Neural crest cell (in vitro differentiated cells): ENCODE measurements around the gene PRKCQ. TPM values are rescaled to one million over a fixed set of nuclear protein-coding genes. Genes with fewer than 3 reads are reported as not detected.
A peak's percentile ranks its signal among the peaks of the same experiment; 100 is the strongest.

Experiments
- DNase-seq: peaks from one replicate; pipeline ENCODE4 v3.0.0; 2021; ENCODE audit warnings: low read depth, mixed read lengths, low spot score
- H3K27ac Mint-ChIP-seq: one replicate; pipeline ENCODE4 v1.8.0; 2021; ENCODE audit warnings: mild to moderate bottlenecking, mixed read lengths; ENCODE audit not compliant: unreplicated experiment
- H3K27me3 Mint-ChIP-seq: 2 replicates; pipeline ENCODE4 v1.8.0; 2021; ENCODE audit warnings: low read depth, mild to moderate bottlenecking, mixed read lengths
- H3K36me3 Mint-ChIP-seq: 2 replicates; pipeline ENCODE4 v1.8.0; 2021; ENCODE audit warnings: low read depth, mild to moderate bottlenecking, mixed read lengths
- H3K4me1 Mint-ChIP-seq: 2 replicates; pipeline ENCODE4 v1.8.0; 2021; ENCODE audit warnings: mixed read lengths
- H3K4me3 Mint-ChIP-seq: one replicate; pipeline ENCODE4 v1.8.0; 2021; ENCODE audit warnings: mild to moderate bottlenecking, mixed read lengths
- H3K9me3 Mint-ChIP-seq: 2 replicates; pipeline ENCODE4 v1.8.0; 2021; ENCODE audit warnings: mixed read lengths
- total RNA-seq: library from RNA; stranded (reverse); gene quantifications from 2 replicates; pipeline ENCODE4 v1.2.1, GENCODE V29; 2021
- TF ChIP-seq, protein P1 (sequence below): fragments of 200-600 bp; sonication (generic); conservative IDR thresholded peaks from 2 replicates; pipeline ENCODE4 v1.5.0; 2021; ENCODE audit warnings: antibody characterized with exemption, mild to moderate bottlenecking

The PRKCQ gene
- total RNA-seq, 1 donor from 2014 or later: 3.2 TPM

DNA sequence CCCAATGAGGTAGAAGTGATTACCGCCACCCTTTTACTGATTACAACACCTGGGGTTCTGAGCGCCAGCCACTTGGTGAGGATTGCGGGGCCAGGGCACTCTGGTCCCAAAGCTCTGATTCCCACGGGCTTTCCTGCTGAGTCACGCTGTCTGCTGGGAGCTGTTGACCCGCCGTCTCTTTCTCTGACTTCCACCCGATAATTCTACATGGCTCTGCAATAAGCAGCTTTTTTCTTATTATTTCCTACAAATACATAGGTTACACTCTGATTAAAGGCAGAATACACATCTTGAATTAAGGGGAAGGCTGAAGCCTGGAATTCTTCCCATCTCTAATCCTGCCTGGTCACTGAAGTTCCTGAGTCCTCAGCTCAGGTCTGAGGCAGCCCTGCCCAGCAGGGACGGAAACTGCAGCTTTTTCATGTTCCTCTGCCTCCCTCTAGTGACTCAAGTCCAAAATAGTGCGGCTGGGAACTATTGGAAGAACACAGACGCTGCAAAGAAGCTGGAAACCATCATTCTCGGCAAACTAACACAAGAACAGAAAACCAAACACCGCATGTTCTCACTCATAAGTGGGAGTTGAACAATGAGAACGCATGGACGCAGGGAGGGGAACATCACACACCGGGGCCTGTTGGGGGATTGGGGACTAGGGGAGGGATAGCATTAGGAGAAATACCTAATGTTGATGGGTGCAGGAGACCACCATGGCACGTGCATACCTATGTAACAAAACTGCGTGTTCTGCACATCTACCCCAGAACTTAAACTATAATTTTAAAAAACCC is 178.3 kb downstream of the PRKCQ start:
- peak overlapping the region; percentile 2 for H3K27ac Mint-ChIP-seq
- peak overlapping the region; percentile 81 for H3K4me3 Mint-ChIP-seq
- TF ChIP-seq, protein P1, sequence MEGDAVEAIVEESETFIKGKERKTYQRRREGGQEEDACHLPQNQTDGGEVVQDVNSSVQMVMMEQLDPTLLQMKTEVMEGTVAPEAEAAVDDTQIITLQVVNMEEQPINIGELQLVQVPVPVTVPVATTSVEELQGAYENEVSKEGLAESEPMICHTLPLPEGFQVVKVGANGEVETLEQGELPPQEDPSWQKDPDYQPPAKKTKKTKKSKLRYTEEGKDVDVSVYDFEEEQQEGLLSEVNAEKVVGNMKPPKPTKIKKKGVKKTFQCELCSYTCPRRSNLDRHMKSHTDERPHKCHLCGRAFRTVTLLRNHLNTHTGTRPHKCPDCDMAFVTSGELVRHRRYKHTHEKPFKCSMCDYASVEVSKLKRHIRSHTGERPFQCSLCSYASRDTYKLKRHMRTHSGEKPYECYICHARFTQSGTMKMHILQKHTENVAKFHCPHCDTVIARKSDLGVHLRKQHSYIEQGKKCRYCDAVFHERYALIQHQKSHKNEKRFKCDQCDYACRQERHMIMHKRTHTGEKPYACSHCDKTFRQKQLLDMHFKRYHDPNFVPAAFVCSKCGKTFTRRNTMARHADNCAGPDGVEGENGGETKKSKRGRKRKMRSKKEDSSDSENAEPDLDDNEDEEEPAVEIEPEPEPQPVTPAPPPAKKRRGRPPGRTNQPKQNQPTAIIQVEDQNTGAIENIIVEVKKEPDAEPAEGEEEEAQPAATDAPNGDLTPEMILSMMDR: peak; percentile 86
- peaks cover 22% of the 10 kb centered on the region for H3K4me1 Mint-ChIP-seq
- no peaks in the 10 kb centered on the region for H3K9me3 Mint-ChIP-seq
- H3K36me3 Mint-ChIP-seq: no peaks in the 10 kb centered on the region
- peak; percentile 56 for DNase-seq
- peaks cover 36% of the 10 kb centered on the region for H3K27me3 Mint-ChIP-seq

DNA sequence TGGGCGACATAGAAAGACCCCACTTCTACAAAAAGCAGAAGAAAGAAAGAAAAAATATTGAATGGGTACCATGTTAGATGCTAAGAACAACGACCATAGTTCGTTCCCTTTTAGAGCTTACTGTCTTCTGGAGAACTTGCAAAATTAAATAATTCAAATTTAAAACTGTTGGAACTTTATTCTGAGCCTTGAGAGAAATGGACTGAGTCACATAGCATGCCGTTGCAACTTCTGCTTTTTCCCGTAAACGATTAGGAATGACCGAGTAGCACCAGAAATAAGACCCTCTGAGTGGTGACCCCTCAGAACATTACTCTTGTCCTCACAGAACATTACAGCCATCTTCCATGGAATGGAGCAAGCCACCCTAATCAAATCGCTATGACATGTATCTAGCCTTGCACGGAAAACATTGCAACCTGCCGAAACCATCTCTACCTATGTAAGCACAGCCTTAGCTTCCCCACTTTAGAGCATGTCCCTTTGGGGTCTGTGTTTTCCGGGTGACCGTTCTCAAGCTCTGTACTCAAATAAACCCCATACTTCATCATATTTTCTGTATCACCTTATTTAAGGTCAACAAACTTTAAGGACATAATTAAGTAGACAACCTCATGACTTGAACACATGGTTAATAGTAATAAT is 179.1 kb downstream of the PRKCQ start:
- H3K9me3 Mint-ChIP-seq: no peaks in the 10 kb centered on the region
- DNase-seq: no peak
- H3K4me1 Mint-ChIP-seq: peaks cover 22% of the 10 kb centered on the region
- no peaks in the 10 kb centered on the region for H3K36me3 Mint-ChIP-seq
- TF ChIP-seq, protein P1: no peak
- H3K27me3 Mint-ChIP-seq: peaks cover 33% of the 10 kb centered on the region
- H3K4me3 Mint-ChIP-seq: no peak overlapping the region
- no peak overlapping the region for H3K27ac Mint-ChIP-seq

DNA sequence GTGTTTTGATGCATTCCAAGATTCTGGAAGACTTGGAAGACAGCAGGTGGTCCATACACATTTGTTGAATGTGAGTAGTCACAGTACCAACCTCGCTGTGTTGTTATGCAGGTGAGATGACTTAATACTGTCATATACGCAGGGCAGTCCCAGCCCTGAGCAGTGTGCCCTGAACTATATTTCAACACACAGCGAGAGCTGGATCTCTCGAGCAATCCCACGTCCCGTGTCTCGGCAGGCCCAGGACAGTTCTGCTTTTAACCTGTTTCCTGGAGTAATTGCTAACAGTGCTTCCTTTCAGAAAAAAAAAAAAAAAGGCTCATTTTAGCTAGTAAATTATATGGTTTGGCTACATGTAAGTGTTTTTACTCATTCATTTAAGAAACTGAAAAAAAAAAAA is 179.7 kb downstream of the PRKCQ start:
- no peak for DNase-seq
- Mint-ChIP-seq H3K4me1 (peaks cover 22% of the 10 kb centered on the region), H3K4me3 (no peak overlapping the region), H3K9me3 (no peaks in the 10 kb centered on the region), H3K27ac (no peak overlapping the region), H3K36me3 (no peaks in the 10 kb centered on the region), H3K27me3 (peaks cover 29% of the 10 kb centered on the region)
- TF ChIP-seq, protein P1: no peak

DNA sequence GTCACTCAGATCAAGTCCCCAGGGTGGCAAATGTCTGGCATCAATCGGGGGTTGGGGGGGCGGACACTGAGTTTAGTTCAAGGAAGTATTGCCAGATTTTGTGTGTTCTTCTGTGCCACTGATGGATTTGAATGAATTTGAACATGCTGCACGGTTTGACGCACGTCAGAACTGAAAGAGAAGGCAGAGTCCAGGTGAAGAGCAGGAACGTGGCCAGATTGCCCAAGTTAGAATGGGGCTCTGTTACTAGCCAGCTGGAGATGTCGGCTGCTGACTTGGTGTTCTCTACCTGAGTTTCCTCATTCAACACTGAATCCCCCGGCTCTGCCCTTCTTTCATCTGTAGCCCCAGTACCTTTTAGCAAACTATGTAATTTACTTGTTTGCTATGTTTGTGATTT is 180.2 kb downstream of the PRKCQ start:
- peaks cover 25% of the 10 kb centered on the region for H3K27me3 Mint-ChIP-seq
- no peaks in the 10 kb centered on the region for H3K9me3 Mint-ChIP-seq
- TF ChIP-seq, protein P1: no peak
- no peak overlapping the region for H3K27ac Mint-ChIP-seq
- DNase-seq: no peak
- peaks cover 22% of the 10 kb centered on the region for H3K4me1 Mint-ChIP-seq
- H3K4me3 Mint-ChIP-seq: no peak overlapping the region
- H3K36me3 Mint-ChIP-seq: no peaks in the 10 kb centered on the region

DNA sequence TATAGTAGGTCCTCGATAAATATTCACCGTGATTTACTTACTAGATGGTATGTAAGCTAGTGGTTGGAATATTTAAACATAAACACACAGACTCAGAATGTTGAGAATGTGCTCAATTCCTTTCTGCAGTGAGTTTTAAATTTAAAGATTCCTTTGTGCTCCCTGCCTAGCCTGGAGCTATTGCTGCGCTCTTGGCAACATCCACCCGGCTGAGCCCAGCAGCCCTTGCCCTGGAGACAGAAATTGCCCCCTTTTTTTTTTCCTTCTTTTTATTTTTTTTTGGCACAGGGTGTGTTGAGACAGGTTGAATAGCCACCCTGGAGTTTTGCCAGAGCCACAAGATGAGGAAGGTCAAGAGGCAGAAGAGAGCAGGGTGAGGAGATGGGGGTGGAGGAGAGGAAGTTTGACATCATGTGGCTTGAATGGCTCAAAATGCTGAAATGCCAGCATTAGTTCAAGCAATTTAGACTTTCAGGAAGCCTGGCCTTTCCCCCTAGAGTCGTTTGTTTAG is 180.8 kb downstream of the PRKCQ start:
- H3K4me1 Mint-ChIP-seq: peaks cover 22% of the 10 kb centered on the region
- DNase-seq: no peak
- TF ChIP-seq, protein P1: no peak
- H3K36me3 Mint-ChIP-seq: no peaks in the 10 kb centered on the region
- H3K27ac Mint-ChIP-seq: no peak overlapping the region
- no peaks in the 10 kb centered on the region for H3K9me3 Mint-ChIP-seq
- peaks cover 19% of the 10 kb centered on the region for H3K27me3 Mint-ChIP-seq
- H3K4me3 Mint-ChIP-seq: no peak overlapping the region
